H1 (cell line): ENCODE measurements around the gene ALK. TPM values are rescaled to one million over a fixed set of nuclear protein-coding genes. Genes with fewer than 3 reads are reported as not detected.

Experiments used
- CTCF ChIA-PET: fragments of 300-600 bp; sonication (Branson Sonifier 250); formaldehyde crosslinking; loops from one replicate; lab custom pipeline; 2021; ENCODE audit not compliant: partially characterized antibody; lab: Charles Lee
- POLR2A ChIA-PET: fragments of 300-600 bp; sonication (Branson Sonifier 250); formaldehyde crosslinking; loops from one replicate; lab custom pipeline; 2021; ENCODE audit warnings: inconsistent platforms; ENCODE audit not compliant: partially characterized antibody; lab: Charles Lee
- DNase-seq, 2 experiments: peaks; one replicate each; pipeline versions ENCODE4 v3.0.0 to v3.0.0-alpha.2; 2010 to 2022; ENCODE audit warnings: low spot score in 2 of 2, low read depth in 1 of 2, mixed read lengths in 1 of 2
- FAIRE-seq: peaks from 2 replicates; lab custom pipeline; 2011; peaks lifted over from hg19 to GRCh38; lab: Jason Lieb, UNC
- H2AFZ ChIP-seq: 2 replicates; pipeline ENCODE4 v1.8.1; 2012; ENCODE audit warnings: low read length, inconsistent platforms
- H2AK5ac ChIP-seq: 2 replicates; pipeline ENCODE4 v1.6.1; 2013; ENCODE audit warnings: low read depth, low read length
- H2BK120ac ChIP-seq: replicated peaks from 2 replicates; pipeline ENCODE3; 2013; ENCODE audit warnings: low read depth, low read length, inconsistent platforms
- H2BK12ac ChIP-seq: 2 replicates; pipeline ENCODE4 v1.6.1; 2013; ENCODE audit warnings: low read depth, low read length
- H2BK15ac ChIP-seq: 2 replicates; pipeline ENCODE4 v1.6.1; 2013; ENCODE audit warnings: low read length
- H2BK20ac ChIP-seq: 2 replicates; pipeline ENCODE4 v1.6.1; 2013; ENCODE audit warnings: low read length
- H2BK5ac ChIP-seq: 2 replicates; pipeline ENCODE4 v1.6.1; 2013; ENCODE audit warnings: low read depth, low read length
- H3K14ac ChIP-seq: 2 replicates; pipeline ENCODE4 v1.6.1; 2013; ENCODE audit warnings: inconsistent platforms; ENCODE audit not compliant: insufficient read length
- H3K18ac ChIP-seq: 2 replicates; pipeline ENCODE4 v1.6.1; 2013; ENCODE audit warnings: low read length; ENCODE audit errors: extremely low read depth
- H3K23ac ChIP-seq: 2 replicates; pipeline ENCODE4 v1.6.1; 2013; ENCODE audit warnings: inconsistent platforms; ENCODE audit not compliant: insufficient read length
- H3K23me2 ChIP-seq: 2 replicates; pipeline ENCODE4 v1.6.1; 2013; ENCODE audit warnings: low read depth, low read length
- H3K27ac ChIP-seq: 2 replicates; pipeline ENCODE4 v1.6.1; 2011; ENCODE audit warnings: low read depth, low read length, inconsistent platforms
- H3K27me3 ChIP-seq, 4 experiments: replicated peaks in 1 of 4; 1 replicate in 1 of 4; 2 replicates in 3 of 4; pipeline versions ENCODE4 v1.6.1 to v1.8.1; 2011 to 2013; ENCODE audit warnings: low read length in 3 of 4, mild to moderate bottlenecking in 3 of 4, inconsistent platforms in 2 of 4, mixed read lengths in 2 of 4, moderate library complexity in 1 of 4; ENCODE audit not compliant: control insufficient read depth in 3 of 4, insufficient read depth in 3 of 4; ENCODE audit errors: extremely low read depth in 1 of 4
- H3K36me3 ChIP-seq, 4 experiments: 2 replicates each; pipeline versions ENCODE4 v1.6.1 to v1.8.1; 2011 to 2013; ENCODE audit warnings: mild to moderate bottlenecking in 4 of 4, low read length in 3 of 4, moderate library complexity in 2 of 4, control low read depth in 1 of 4, inconsistent platforms in 1 of 4; ENCODE audit not compliant: insufficient read depth in 4 of 4, control insufficient read depth in 2 of 4
- H3K4ac ChIP-seq: replicated peaks from 2 replicates; pipeline ENCODE3; 2013; ENCODE audit warnings: low read length, low read depth, mixed read lengths, inconsistent platforms; ENCODE audit not compliant: insufficient read length
- H3K4me1 ChIP-seq, 4 experiments: replicated peaks in 1 of 4; 1 replicate in 1 of 4; 2 replicates in 3 of 4; pipeline versions ENCODE4 v1.6.1 to v1.8.1; 2011 to 2013; ENCODE audit warnings: low read length in 3 of 4, inconsistent platforms in 2 of 4, mixed read lengths in 1 of 4; ENCODE audit not compliant: insufficient read depth in 4 of 4, control insufficient read depth in 3 of 4
- H3K4me2 ChIP-seq, 2 experiments: 2 replicates each; pipeline versions ENCODE4 v1.6.1 to v1.8.1; 2011 to 2013; ENCODE audit warnings: low read depth in 2 of 2, low read length in 2 of 2, control low read depth in 1 of 2, inconsistent platforms in 1 of 2, mild to moderate bottlenecking in 1 of 2; ENCODE audit not compliant: insufficient read depth in 1 of 2
- H3K4me3 ChIP-seq, 4 experiments: fragments of 200-600, 300-600 bp in 1 of 4; sonication (generic), shearing (Covaris generic), sonication (Bioruptor Twin) in 1 of 4; 2 replicates each; pipeline versions ENCODE4 v1.5.1 to v1.8.1; 2011 to 2016; ENCODE audit warnings: low read length in 4 of 4, low read depth in 3 of 4, control low read depth in 2 of 4, inconsistent platforms in 2 of 4, mild to moderate bottlenecking in 2 of 4, mixed read lengths in 1 of 4, moderate library complexity in 1 of 4; ENCODE audit not compliant: insufficient read depth in 2 of 4; ENCODE audit errors: extremely low read depth in 1 of 4
- H3K56ac ChIP-seq: replicated peaks from 2 replicates; pipeline ENCODE3; 2013; ENCODE audit warnings: low read depth, mild to moderate bottlenecking, mixed read lengths, low read length, inconsistent platforms; ENCODE audit not compliant: insufficient read length
- H3K79me1 ChIP-seq: 2 replicates; pipeline ENCODE4 v1.6.1; 2013; ENCODE audit warnings: low read depth, low read length, control low read depth
- H3K79me2 ChIP-seq, 2 experiments: 2 replicates each; pipeline versions ENCODE4 v1.6.1 to v1.8.1; 2012 to 2013; ENCODE audit warnings: low read length in 2 of 2, mild to moderate bottlenecking in 2 of 2, inconsistent platforms in 1 of 2; ENCODE audit not compliant: insufficient read depth in 2 of 2, control insufficient read depth in 1 of 2
- H3K9ac ChIP-seq, 4 experiments: replicated peaks in 1 of 4; 1 replicate in 1 of 4; 2 replicates in 3 of 4; pipeline versions ENCODE4 v1.6.1 to v1.8.1; 2011 to 2013; ENCODE audit warnings: low read depth in 3 of 4, low read length in 3 of 4, control low read depth in 2 of 4, mild to moderate bottlenecking in 2 of 4, moderate library complexity in 2 of 4, inconsistent platforms in 1 of 4; ENCODE audit errors: extremely low read depth in 1 of 4
- H3K9me3 ChIP-seq, 2 experiments: 2 replicates each; pipeline versions ENCODE4 v1.6.1 to v1.8.1; 2012 to 2013; ENCODE audit warnings: mild to moderate bottlenecking in 2 of 2, moderate library complexity in 2 of 2, control low read depth in 1 of 2, inconsistent platforms in 1 of 2, low read depth in 1 of 2, low read length in 1 of 2, mixed read lengths in 1 of 2; ENCODE audit not compliant: insufficient read depth in 2 of 2
- H4K20me1 ChIP-seq, 2 experiments: replicated peaks in 1 of 2; 2 replicates each; pipeline versions ENCODE3 to v1.8.1; 2011 to 2013; ENCODE audit warnings: inconsistent platforms in 2 of 2, low read length in 2 of 2, mild to moderate bottlenecking in 1 of 2; ENCODE audit not compliant: insufficient read depth in 2 of 2, control insufficient read depth in 1 of 2
- H4K5ac ChIP-seq: 2 replicates; pipeline ENCODE4 v1.6.1; 2013; ENCODE audit warnings: low read length, low read depth, mixed read lengths, inconsistent platforms; ENCODE audit not compliant: insufficient read length
- H4K8ac ChIP-seq: 2 replicates; pipeline ENCODE4 v1.8.0; 2013; ENCODE audit warnings: mild to moderate bottlenecking, moderate library complexity, low read length, inconsistent platforms; ENCODE audit not compliant: insufficient read depth; ENCODE audit errors: extremely low read depth
- H4K91ac ChIP-seq: replicated peaks from 2 replicates; pipeline ENCODE3; 2013; ENCODE audit warnings: low read length, mixed read lengths, inconsistent platforms; ENCODE audit not compliant: insufficient read length
- ASH2L ChIP-seq: fragments of 200-600, 300-600 bp; sonication (generic); IDR thresholded peaks from one replicate; pipeline ENCODE4 v1.7.1; 2017; ENCODE audit warnings: low read length
- CEBPB ChIP-seq: IDR thresholded peaks from 2 replicates; pipeline ENCODE4 v1.6.1; 2012; ENCODE audit warnings: low read depth, low read length
- NRF1 ChIP-seq: IDR thresholded peaks from 2 replicates; pipeline ENCODE4 v1.6.1; 2011; ENCODE audit warnings: mild to moderate bottlenecking, low read depth, low read length, improper control_type of control experiment
- PHF8 ChIP-seq: fragments of 200-600 bp; sonication (generic); conservative IDR thresholded peaks from 2 replicates; pipeline ENCODE4 v1.7.1; 2012; ENCODE audit warnings: low read depth, mild to moderate bottlenecking, inconsistent platforms, low read length, moderate library complexity
- RAD21 ChIP-seq, 2 experiments: IDR thresholded peaks in 1 of 2; conservative IDR thresholded peaks in 1 of 2; 2 replicates each; pipeline ENCODE4 v1.6.1; 2011; ENCODE audit warnings: low read depth in 2 of 2, low read length in 2 of 2, improper control_type of control experiment in 1 of 2, inconsistent platforms in 1 of 2, mild to moderate bottlenecking in 1 of 2, moderate library complexity in 1 of 2
- SP2 ChIP-seq: IDR thresholded peaks from 2 replicates; pipeline ENCODE4 v1.6.1; 2012; ENCODE audit warnings: mild to moderate bottlenecking, low read length, inconsistent platforms
- SRF ChIP-seq: IDR thresholded peaks from 2 replicates; pipeline ENCODE4 v1.6.1; 2011; ENCODE audit warnings: mild to moderate bottlenecking, low read depth, low read length, moderate library complexity
- WGBS, 2 experiments: shearing (Covaris generic) in 1 of 2; methylation state at CpG; one replicate each; pipeline versions ENCODE4 v1.1.6 to v1.1.7; 2013 to 2015; ENCODE audit warnings: low lambda C conversion rate in 2 of 2, mixed read lengths in 2 of 2, inconsistent platforms in 1 of 2, low coverage in 1 of 2, missing lambda C conversion rate in 1 of 2; ENCODE audit not compliant: insufficient replicate concordance in 2 of 2, insufficient coverage in 1 of 2, insufficient read length in 1 of 2; ENCODE audit errors: extremely low coverage in 1 of 2, missing lambda C conversion rate in 1 of 2; 5-methylcytosine and 5-hydroxymethylcytosine counted together
- polyA plus RNA-seq, 7 experiments: library from polyadenylated mRNA; depleted of rRNA in 3 of 7; stranded (reverse) in 5 of 7; unstranded in 2 of 7; fragments of >200 nt in 5 of 7; fragments of 200-250 nt in 2 of 7; gene quantifications; 1 replicate in 5 of 7; 2 replicates in 1 of 7; 4 replicates in 1 of 7; pipeline versions ENCODE4 v1.2.1 to v1.2.3, GENCODE V29; 2011 to 2013; ENCODE audit warnings: missing spikeins in 2 of 7, mixed read lengths in 2 of 7
- total RNA-seq: library from RNA; stranded (reverse); fragmentation: NEBNext Ultra II Directional; extraction: Animal tissue kit (Norgen Biotek cat#: 25700); gene quantifications from 2 replicates; pipeline ENCODE4 v1.2.1, GENCODE V29; 2021

The ALK gene
- total and polyA plus RNA-seq, 2 of the 8 experiments (the other 6 are each of a cell fraction or from before 2014, with no cell fraction given): 0.02 to 0.09 TPM

DNA sequence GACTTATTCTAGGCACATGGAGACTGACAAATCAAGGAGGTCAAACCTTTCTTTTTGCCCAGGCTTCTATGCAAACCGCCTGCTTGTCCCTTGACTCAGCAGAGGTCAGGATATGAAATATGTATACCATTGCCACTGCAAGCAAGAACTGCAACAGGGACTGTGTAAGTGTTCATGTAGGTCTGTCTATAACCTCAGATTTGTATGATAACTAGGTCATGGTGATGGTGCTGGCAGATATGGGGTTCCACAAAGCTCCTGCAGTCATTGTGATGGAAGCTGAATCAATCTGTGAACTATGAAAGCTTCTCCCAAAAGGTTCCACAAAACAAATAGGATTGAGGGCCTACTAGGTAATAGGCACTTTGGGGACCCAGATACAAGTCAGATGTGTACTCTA, 489.9 kb downstream of the ALK start:
- no peaks in the 10 kb centered on the region for H3K36me3 ChIP-seq
- FAIRE-seq: no peak
- 94% methylated on average over 1 of the region's 1 CpG; no CpG with 5 or more reads in 1 of the 2 experiments for whole genome bisulfite sequencing, 2 experiments

More for the DNA sequence above, 489.9 kb downstream of the ALK start:
- Histone ChIP-seq H4K8ac (no peak overlapping the region), H2BK15ac (no peak overlapping the region), H2AK5ac (no peak overlapping the region), H3K18ac (no peak overlapping the region), H2BK5ac (no peak overlapping the region), H3K14ac (no peak overlapping the region), H3K4ac (no peak overlapping the region), H3K56ac (no peak overlapping the region), H3K9ac (no peak overlapping the region), H4K20me1 (no peaks in the 10 kb centered on the region), H4K91ac (no peak overlapping the region), H3K23ac (no peak overlapping the region), H3K4me1 (no peaks in the 10 kb centered on the region), H3K9me3 (no peaks in the 10 kb centered on the region), H3K4me2 (no peak overlapping the region), H3K23me2 (no peaks in the 10 kb centered on the region), H3K79me2 (no peaks in the 10 kb centered on the region), H4K5ac (no peak overlapping the region), H3K27ac (no peak overlapping the region), H3K27me3 (no peaks in the 10 kb centered on the region), H2BK20ac (no peak overlapping the region), H3K79me1 (no peaks in the 10 kb centered on the region), H2BK12ac (no peak overlapping the region), H2AFZ (no peak overlapping the region), H2BK120ac (no peak overlapping the region), H3K4me3 (no peak overlapping the region)
- ChIA-PET POLR2A (no interaction called here), CTCF (interaction anchor here (0.6 to 1.4 kb wide), 2 partner anchors 122 to 472 kb away, joined by 3 to 5 read pairs; no protein-coding TSS in a partner anchor)
- no peak for TF ChIP-seq ASH2L
- no peak for TF ChIP-seq SRF
- TF ChIP-seq CEBPB: no peak
- no peak for TF ChIP-seq NRF1
- TF ChIP-seq SP2: no peak
- no peak for TF ChIP-seq PHF8
- no peak for TF ChIP-seq RAD21 (IDR thresholded peaks at IDR 0.05 in 1 of 2, conservative IDR thresholded peaks at IDR 0.05 in 1 of 2; ENCODE audit: low read depth in 2 of 2, low read length in 2 of 2)
- DNase-seq: no peak
